ENCODE results near the gene TMOD1.

GRCh38 chr9:97534961-97535594 lies 33.6 kb downstream of the TMOD1 start:
- no peak for TF ChIP-seq GATA3 (IDR thresholded peaks at IDR 0.05; ENCODE audit: low read depth, low read length)
- TF ChIP-seq GATA2 (IDR thresholded peaks at IDR 0.05; ENCODE audit: low read depth, low read length), result no peak

Data from SH-SY5Y (cell line).